ENCODE data around the gene DRC3. TPM values are rescaled to one million over a fixed set of nuclear protein-coding genes. Genes with fewer than 3 reads are reported as not detected.

The DRC3 gene
- total RNA-seq, 1 donor from 2014 or later = 3.3 TPM

DNA sequence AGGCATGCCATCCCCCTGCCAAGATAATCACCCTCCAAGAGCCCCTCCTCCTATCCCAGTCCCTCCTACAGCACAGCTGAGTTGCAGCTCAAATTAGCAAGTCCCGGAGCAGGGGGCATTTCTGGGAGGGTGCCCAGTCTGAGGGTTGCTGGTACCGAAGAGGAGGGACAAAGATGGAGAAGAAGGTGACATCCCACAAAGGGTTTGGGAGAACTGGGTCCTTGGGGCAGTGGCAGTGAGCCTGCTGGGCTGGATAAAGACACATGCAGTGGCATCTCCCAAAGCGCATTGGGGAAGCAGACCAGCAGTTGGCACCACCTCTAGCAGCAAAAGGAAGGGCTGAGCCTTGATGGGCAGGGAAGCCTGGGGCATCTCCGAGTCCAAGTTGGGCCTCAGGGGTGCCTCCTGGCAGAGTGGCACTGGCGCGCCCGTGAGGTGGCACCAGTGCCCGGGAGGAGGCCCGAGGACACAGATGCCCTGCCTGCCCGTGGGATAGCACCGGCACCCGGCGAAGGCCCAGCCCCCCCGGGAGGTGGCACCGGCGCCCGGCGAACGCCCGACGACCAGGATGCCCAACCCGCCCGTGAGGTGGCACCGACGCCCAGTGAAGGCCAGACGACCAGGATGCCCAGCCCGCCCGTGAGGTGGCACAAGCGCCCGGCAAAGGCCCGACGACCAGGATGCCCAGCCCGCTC, 1.1 kb upstream of the DRC3 start:
- DNase-seq (peak; percentile 82), ATAC-seq (peak; percentile 4)
- Histone ChIP-seq H3K4me1 (peaks cover 27% of the 10 kb centered on the region), H3K27me3 (no peaks in the 10 kb centered on the region), H3K4me3 (peak overlapping the region; percentile 80), H3K9me3 (no peaks in the 10 kb centered on the region), H3K36me3 (no peaks in the 10 kb centered on the region), H3K27ac (peak overlapping the region; percentile 90)
- no peak for TF ChIP-seq CTCF (IDR thresholded peaks at IDR 0.05)
- intact Hi-C loops (cut with DNase I) = no loop called here

- ATAC-seq = no peak
- H3K27me3 ChIP-seq = no peaks in the 10 kb centered on the region
- DNase-seq = no peak
- no peaks in the 10 kb centered on the region for H3K9me3 ChIP-seq
- TF ChIP-seq CTCF (IDR thresholded peaks at IDR 0.05) = no peak
- H3K4me3 ChIP-seq = peak overlapping the region; percentile 56
- intact Hi-C loops (cut with DNase I) = no loop called here
- H3K27ac ChIP-seq = peak overlapping the region; percentile 73
- H3K4me1 ChIP-seq = peaks cover 27% of the 10 kb centered on the region
- no peaks in the 10 kb centered on the region for H3K36me3 ChIP-seq
These were observed 241 bp downstream of the DRC3 start for GRCh38 chr17:17972952-17973254.

GRCh38 chr17:17975436-17975835, 2.8 kb downstream of the DRC3 start:
- Histone ChIP-seq H3K9me3 (no peaks in the 10 kb centered on the region), H3K27ac (no peak overlapping the region), H3K27me3 (no peaks in the 10 kb centered on the region), H3K4me3 (no peak overlapping the region), H3K4me1 (peaks cover 18% of the 10 kb centered on the region), H3K36me3 (no peaks in the 10 kb centered on the region)
- DNase-seq (no peak), ATAC-seq (no peak)
- intact Hi-C loops (cut with DNase I) = no loop called here
- no peak for TF ChIP-seq CTCF (IDR thresholded peaks at IDR 0.05)

- intact Hi-C loops (cut with DNase I) = no loop called here
- DNase-seq (peak; percentile 44), ATAC-seq (no peak)
- Histone ChIP-seq H3K36me3 (no peaks in the 10 kb centered on the region), H3K9me3 (no peaks in the 10 kb centered on the region), H3K27ac (no peak overlapping the region), H3K27me3 (no peaks in the 10 kb centered on the region), H3K4me3 (no peak overlapping the region), H3K4me1 (peaks cover 6% of the 10 kb centered on the region)
- no peak for TF ChIP-seq CTCF (IDR thresholded peaks at IDR 0.05)
These were observed 4.4 kb downstream of the DRC3 start for GRCh38 chr17:17976931-17977570.

GRCh38 chr17:17978481-17979424, 6.1 kb downstream of the DRC3 start:
- no peaks in the 10 kb centered on the region for H3K36me3 ChIP-seq
- intact Hi-C loops (cut with DNase I) = no loop called here
- no peak for TF ChIP-seq CTCF (IDR thresholded peaks at IDR 0.05)
- no peaks in the 10 kb centered on the region for H3K9me3 ChIP-seq
- ATAC-seq (no peak), DNase-seq (peak; percentile 49)
- H3K4me3 ChIP-seq = no peak overlapping the region
- H3K27ac ChIP-seq = no peak overlapping the region
- H3K27me3 ChIP-seq = no peaks in the 10 kb centered on the region
- no peaks in the 10 kb centered on the region for H3K4me1 ChIP-seq

Data from upper lobe of right lung (tissue), 1 donor.